Measurements from ENCODE around the gene GKN1.

GKN1 gene

DNA sequence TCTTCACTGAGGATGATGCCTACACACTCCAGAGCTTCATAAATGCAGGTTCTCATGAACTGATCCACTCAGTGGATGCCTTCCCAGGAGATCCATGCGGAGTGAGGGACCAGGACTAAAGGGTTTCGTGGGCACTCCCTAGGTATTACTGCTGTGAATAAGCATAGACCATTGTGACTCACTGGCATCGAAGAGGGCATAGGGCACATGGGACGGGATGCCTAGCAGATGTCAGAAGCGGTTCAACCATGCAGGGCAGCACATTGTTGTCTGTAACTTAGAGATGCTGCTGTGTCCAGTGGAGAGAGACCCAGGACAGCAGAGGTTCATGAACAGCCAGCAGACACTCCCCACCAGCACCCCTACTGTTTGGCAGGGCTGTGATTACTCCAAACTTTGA lies 39.0 kb upstream of the GKN1 start:
- no peak for DNase-seq (ENCODE audit: low read depth)
- no peak overlapping the region for H3K4me3 ChIP-seq (ENCODE audit: low read length)
- TF ChIP-seq, protein P1, sequence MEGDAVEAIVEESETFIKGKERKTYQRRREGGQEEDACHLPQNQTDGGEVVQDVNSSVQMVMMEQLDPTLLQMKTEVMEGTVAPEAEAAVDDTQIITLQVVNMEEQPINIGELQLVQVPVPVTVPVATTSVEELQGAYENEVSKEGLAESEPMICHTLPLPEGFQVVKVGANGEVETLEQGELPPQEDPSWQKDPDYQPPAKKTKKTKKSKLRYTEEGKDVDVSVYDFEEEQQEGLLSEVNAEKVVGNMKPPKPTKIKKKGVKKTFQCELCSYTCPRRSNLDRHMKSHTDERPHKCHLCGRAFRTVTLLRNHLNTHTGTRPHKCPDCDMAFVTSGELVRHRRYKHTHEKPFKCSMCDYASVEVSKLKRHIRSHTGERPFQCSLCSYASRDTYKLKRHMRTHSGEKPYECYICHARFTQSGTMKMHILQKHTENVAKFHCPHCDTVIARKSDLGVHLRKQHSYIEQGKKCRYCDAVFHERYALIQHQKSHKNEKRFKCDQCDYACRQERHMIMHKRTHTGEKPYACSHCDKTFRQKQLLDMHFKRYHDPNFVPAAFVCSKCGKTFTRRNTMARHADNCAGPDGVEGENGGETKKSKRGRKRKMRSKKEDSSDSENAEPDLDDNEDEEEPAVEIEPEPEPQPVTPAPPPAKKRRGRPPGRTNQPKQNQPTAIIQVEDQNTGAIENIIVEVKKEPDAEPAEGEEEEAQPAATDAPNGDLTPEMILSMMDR (conservative IDR thresholded peaks at IDR 0.05; ENCODE audit: low read length) = no peak

- TF ChIP-seq, protein P1 (conservative IDR thresholded peaks at IDR 0.05; ENCODE audit: low read length) = no peak; the same call in 1 of the 2 replicates
- H3K4me3 ChIP-seq (ENCODE audit: low read length) = no peak overlapping the region
- peak; percentile 68 for DNase-seq (ENCODE audit: low read depth)
Observed at GRCh38 chr2:68936427-68936826, 38.0 kb upstream of the GKN1 start.

GRCh38 chr2:68936889-68937288 lies 37.5 kb upstream of the GKN1 start:
- TF ChIP-seq, protein P1 (conservative IDR thresholded peaks at IDR 0.05; ENCODE audit: low read length) = no peak
- peak; percentile 22 for DNase-seq (ENCODE audit: low read depth)
- no peak overlapping the region for H3K4me3 ChIP-seq (ENCODE audit: low read length)

- TF ChIP-seq, protein P1 (conservative IDR thresholded peaks at IDR 0.05; ENCODE audit: low read length) = no peak
- peak; percentile 26 for DNase-seq (ENCODE audit: low read depth)
- no peak overlapping the region for H3K4me3 ChIP-seq (ENCODE audit: low read length)
Observed at GRCh38 chr2:68937346-68938055, 36.9 kb upstream of the GKN1 start.

DNA sequence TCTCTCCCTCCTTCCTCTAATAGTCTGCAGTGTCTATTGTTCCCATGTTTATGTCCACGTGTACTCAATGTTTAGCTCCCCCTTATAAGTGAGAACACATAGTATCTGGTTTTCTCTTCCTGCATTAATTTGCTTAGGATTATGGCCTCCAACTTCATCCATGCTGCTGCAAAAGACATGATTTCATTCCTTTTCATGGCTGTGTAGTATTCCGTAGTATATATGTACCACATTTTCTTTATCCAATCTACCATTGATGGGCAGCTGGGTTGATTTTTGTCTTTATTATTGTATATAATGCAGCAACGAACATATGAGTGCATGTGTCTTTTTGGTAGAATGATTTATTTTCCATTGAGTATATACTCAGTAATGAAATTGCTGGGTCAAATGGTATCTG lies 35.5 kb upstream of the GKN1 start:
- TF ChIP-seq, protein P1 (conservative IDR thresholded peaks at IDR 0.05; ENCODE audit: low read length) = no peak
- no peak overlapping the region for H3K4me3 ChIP-seq (ENCODE audit: low read length)
- no peak for DNase-seq (ENCODE audit: low read depth)

GRCh38 chr2:68939962-68940361 lies 34.5 kb upstream of the GKN1 start:
- no peak overlapping the region for H3K4me3 ChIP-seq (ENCODE audit: low read length)
- DNase-seq (ENCODE audit: low read depth) = no peak
- TF ChIP-seq, protein P1 (conservative IDR thresholded peaks at IDR 0.05; ENCODE audit: low read length) = no peak

GRCh38 chr2:68940369-68940768 lies 34.1 kb upstream of the GKN1 start:
- TF ChIP-seq, protein P1 (conservative IDR thresholded peaks at IDR 0.05; ENCODE audit: low read length) = no peak
- no peak overlapping the region for H3K4me3 ChIP-seq (ENCODE audit: low read length)
- DNase-seq (ENCODE audit: low read depth) = no peak
